ENCODE measurements around the gene IKZF4. TPM values are rescaled to one million over a fixed set of nuclear protein-coding genes. Genes with fewer than 3 reads are reported as not detected.

The IKZF4 gene
- total RNA-seq (2014; rRNA removed) (1.0 and 2.8 TPM in 2 replicates), Bru-seq, nascent RNA (percentile 51 among the genes with signal in this experiment), BruChase-seq, experiment 1, labeled RNA remaining after a 6-hour chase (percentile 75 among the genes with signal in this experiment), BruChase-seq, experiment 2, labeled RNA remaining after a 2-hour chase (percentile 64 among the genes with signal in this experiment)
- long read RNA-seq, partial matches to known transcripts: 0 of 4 reads
- long read RNA-seq, other reads (novel, unspliced or antisense): 4 of 4 reads

GRCh38 chr12:56020423-56021184 lies at the start of gene IKZF4:
IKZF4 (plus strand) TSS chr12:56021043; CDS start chr12:56021494, 451 bp downstream.
- no TSS peak for BruUV-seq (replicated peaks)
- Histone ChIP-seq H4K20me1 (ENCODE audit: low read length) (no peaks in the 10 kb centered on the region), H3K36me3 (ENCODE audit: low read depth, low read length) (no peaks in the 10 kb centered on the region), H3K79me2 (ENCODE audit: low read length) (no peaks in the 10 kb centered on the region), H3K27me3 (ENCODE audit: low read length) (no peaks in the 10 kb centered on the region), H3K4me1 (ENCODE audit: insufficient read depth, low read length) (no peaks in the 10 kb centered on the region), H3K4me2 (ENCODE audit: low read length) (no peak within 1 kb of the TSS), H3F3A (ENCODE audit: low read length, unreplicated experiment) (no peaks in the 10 kb centered on the region), H2AFZ (ENCODE audit: low read length) (no peak within 1 kb of the TSS), H3K4me3 (ENCODE audit: low read length) (no peak within 1 kb of the TSS), H3K9me3 (ENCODE audit: low read length) (no peaks in the 10 kb centered on the region), H3K27ac (ENCODE audit: low read length) (no peak within 1 kb of the TSS), H3K9ac (ENCODE audit: low read length) (no peak within 1 kb of the TSS), H3K9me2 (replicated peaks; ENCODE audit: low read length) (no peaks in the 10 kb centered on the region)
- POLR2A ChIA-PET (ENCODE audit: unreplicated experiment): no interaction called here
- intact Hi-C loops (cut with micrococcal nuclease): no loop called here
- ATAC-seq (no peak), DNase-seq (no peak)
- TF ChIP-seq, protein P1, sequence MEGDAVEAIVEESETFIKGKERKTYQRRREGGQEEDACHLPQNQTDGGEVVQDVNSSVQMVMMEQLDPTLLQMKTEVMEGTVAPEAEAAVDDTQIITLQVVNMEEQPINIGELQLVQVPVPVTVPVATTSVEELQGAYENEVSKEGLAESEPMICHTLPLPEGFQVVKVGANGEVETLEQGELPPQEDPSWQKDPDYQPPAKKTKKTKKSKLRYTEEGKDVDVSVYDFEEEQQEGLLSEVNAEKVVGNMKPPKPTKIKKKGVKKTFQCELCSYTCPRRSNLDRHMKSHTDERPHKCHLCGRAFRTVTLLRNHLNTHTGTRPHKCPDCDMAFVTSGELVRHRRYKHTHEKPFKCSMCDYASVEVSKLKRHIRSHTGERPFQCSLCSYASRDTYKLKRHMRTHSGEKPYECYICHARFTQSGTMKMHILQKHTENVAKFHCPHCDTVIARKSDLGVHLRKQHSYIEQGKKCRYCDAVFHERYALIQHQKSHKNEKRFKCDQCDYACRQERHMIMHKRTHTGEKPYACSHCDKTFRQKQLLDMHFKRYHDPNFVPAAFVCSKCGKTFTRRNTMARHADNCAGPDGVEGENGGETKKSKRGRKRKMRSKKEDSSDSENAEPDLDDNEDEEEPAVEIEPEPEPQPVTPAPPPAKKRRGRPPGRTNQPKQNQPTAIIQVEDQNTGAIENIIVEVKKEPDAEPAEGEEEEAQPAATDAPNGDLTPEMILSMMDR (conservative IDR thresholded peaks at IDR 0.05; ENCODE audit: low read depth, low read length): no peak
- TF ChIP-seq EZH2 (IDR thresholded peaks at IDR 0.05; ENCODE audit: low read length, unreplicated experiment): no peak
- no peak for TF ChIP-seq EZH2phosphoT487 (IDR thresholded peaks at IDR 0.05; ENCODE audit: borderline replicate concordance, low read length)
- CTCF ChIA-PET: no interaction called here

DNA sequence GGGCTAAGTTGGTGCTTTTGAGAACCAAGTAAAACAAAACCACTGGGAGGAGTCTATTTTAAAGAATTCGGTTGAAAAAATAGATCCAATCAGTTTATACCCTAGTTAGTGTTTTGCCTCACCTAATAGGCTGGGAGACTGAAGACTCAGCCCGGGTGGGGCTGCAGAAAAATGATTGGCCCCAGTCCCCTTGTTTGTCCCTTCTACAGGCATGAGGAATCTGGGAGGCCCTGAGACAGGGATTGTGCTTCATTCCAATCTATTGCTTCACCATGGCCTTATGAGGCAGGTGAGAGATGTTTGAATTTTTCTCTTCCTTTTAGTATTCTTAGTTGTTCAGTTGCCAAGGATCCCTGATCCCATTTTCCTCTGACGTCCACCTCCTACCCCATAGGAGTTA lies 48.8 kb upstream of the IKZF4 start:
- BruUV-seq (replicated peaks): no TSS peak
- H3K9ac ChIP-seq (ENCODE audit: low read length): peak overlapping the region; percentile 70
- H3F3A ChIP-seq (ENCODE audit: low read length, unreplicated experiment): peaks cover 5% of the 10 kb centered on the region
- ATAC-seq (no peak), DNase-seq (peak; percentile 74)
- H3K9me3 ChIP-seq (ENCODE audit: low read length): no peaks in the 10 kb centered on the region
- no peak overlapping the region for H2AFZ ChIP-seq (ENCODE audit: low read length)
- 0 out of 2 replicates have a peak, but pooled peaks cover 2% of the 10 kb centered on the region for H3K36me3 ChIP-seq (ENCODE audit: low read depth, low read length)
- peak overlapping the region; percentile 88 for H3K4me2 ChIP-seq (ENCODE audit: low read length)
- ChIA-PET CTCF (no interaction called here), POLR2A (ENCODE audit: unreplicated experiment) (interaction anchor here (0.6 kb wide), 1 partner anchor 234 kb away, joined by 3 read pairs; no protein-coding TSS in a partner anchor)
- intact Hi-C loops (cut with micrococcal nuclease): loop anchor here (2.0 kb wide), 1 partner anchor 69 kb away; the partner anchor contains the start of gene RPS26
- peaks cover 37% of the 10 kb centered on the region for H3K4me1 ChIP-seq (ENCODE audit: insufficient read depth, low read length)
- TF ChIP-seq, protein P1 (conservative IDR thresholded peaks at IDR 0.05; ENCODE audit: low read depth, low read length): no peak
- TF ChIP-seq EZH2 (IDR thresholded peaks at IDR 0.05; ENCODE audit: low read length, unreplicated experiment) (no peak), EZH2phosphoT487 (IDR thresholded peaks at IDR 0.05; ENCODE audit: borderline replicate concordance, low read length) (no peak)
- peaks cover 52% of the 10 kb centered on the region for H3K79me2 ChIP-seq (ENCODE audit: low read length)
- no peaks in the 10 kb centered on the region for H4K20me1 ChIP-seq (ENCODE audit: low read length)
- H3K27me3 ChIP-seq (ENCODE audit: low read length): no peaks in the 10 kb centered on the region
- peak overlapping the region; percentile 76 for H3K4me3 ChIP-seq (ENCODE audit: low read length)
- no peaks in the 10 kb centered on the region for H3K9me2 ChIP-seq (replicated peaks; ENCODE audit: low read length)
- peak overlapping the region; percentile 78 for H3K27ac ChIP-seq (ENCODE audit: low read length)

Measured in PC-3 (cell line).